AG09309 (cell line): ENCODE measurements around the gene ZNF454.

Experiments
- DNase-seq: peaks from one replicate; pipeline ENCODE4 v3.0.0-alpha.2; 2010; ENCODE audit warnings: low read depth
- H3K4me3 ChIP-seq: 2 replicates; pipeline ENCODE4 v1.5.1; 2011; ENCODE audit warnings: mild to moderate bottlenecking, low read depth, low read length, moderate library complexity; ENCODE audit not compliant: control insufficient read depth
- TF ChIP-seq, protein P1 (sequence below): IDR thresholded peaks from 2 replicates; pipeline ENCODE4 v1.5.1; 2011; ENCODE audit warnings: mild to moderate bottlenecking, low read depth, low read length, inconsistent platforms; ENCODE audit not compliant: insufficient read depth, control insufficient read depth; ENCODE audit errors: missing control alignments

Gene ZNF454

DNA sequence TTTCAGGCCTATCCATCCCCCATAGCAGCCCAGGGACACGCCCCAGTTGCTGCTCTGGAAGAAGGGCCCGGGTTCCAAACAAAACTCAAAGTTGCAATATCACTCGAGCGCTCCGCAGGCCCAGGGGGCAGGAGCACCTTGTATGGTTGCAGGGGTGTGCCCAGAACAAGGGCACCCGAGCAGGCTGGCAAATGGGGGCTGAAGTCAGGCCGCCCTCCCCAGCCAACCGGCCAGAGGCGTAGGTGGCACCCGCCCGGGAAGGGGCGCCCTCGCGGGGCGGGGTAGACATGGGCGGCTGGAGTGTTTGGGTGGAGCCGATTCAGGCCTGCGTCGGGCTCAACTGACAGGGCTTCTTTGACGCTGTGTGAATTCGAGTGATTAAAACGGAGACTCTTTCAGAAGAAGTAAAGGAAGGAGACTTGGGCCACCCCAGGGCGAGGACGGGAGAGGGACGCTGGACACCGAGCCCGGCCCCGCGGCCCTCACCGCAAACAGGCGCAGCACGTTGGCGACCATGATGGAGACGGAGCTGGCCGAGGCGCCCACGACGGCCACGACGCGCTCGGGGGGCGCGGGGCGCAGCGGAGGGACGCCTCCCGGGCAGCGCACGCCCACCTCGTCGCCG is 53.1 kb downstream of the ZNF454 start:
- no peak for DNase-seq
- TF ChIP-seq, protein P1, sequence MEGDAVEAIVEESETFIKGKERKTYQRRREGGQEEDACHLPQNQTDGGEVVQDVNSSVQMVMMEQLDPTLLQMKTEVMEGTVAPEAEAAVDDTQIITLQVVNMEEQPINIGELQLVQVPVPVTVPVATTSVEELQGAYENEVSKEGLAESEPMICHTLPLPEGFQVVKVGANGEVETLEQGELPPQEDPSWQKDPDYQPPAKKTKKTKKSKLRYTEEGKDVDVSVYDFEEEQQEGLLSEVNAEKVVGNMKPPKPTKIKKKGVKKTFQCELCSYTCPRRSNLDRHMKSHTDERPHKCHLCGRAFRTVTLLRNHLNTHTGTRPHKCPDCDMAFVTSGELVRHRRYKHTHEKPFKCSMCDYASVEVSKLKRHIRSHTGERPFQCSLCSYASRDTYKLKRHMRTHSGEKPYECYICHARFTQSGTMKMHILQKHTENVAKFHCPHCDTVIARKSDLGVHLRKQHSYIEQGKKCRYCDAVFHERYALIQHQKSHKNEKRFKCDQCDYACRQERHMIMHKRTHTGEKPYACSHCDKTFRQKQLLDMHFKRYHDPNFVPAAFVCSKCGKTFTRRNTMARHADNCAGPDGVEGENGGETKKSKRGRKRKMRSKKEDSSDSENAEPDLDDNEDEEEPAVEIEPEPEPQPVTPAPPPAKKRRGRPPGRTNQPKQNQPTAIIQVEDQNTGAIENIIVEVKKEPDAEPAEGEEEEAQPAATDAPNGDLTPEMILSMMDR = no peak
- no peak overlapping the region for H3K4me3 ChIP-seq

DNA sequence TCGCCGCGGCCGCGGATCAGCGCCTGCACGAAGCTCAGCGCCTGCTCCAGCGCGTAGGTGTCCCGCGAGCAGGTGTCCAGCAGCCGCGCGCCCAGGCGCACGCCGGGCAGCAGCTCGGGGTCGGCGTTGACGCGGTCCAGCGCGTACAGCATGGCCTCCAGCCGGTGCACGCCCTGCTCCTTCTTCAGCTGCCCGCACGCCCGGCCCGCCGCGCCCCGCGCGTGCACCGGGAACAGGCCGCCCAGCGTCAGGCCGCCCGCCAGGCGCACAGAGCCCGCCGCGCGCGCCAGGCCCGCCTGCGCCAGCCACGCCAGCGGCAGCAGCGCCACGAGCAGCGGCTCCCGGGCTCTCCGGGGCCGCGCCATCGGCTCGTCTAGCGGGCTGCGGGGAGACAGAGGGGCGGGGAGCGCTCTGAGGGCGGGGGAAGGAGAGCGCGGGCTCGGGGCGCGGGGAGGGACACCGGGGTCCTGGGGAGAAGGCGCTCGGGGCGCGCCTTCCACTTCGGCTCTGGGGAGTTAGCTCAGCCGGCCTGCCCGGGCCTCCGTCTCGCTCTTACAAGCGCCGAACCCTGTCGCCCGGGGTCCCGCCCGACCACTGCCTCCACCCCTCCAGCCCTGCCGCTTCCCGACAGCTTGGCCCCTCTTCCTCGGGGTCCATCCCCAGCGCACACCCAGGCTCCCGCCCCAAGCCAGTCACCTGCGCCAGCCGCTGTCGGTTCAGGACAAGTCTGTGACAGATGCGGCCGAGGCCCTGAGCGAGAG is 53.8 kb downstream of the ZNF454 start, which contains the start of gene GRM6:
TSS of gene GRM6 (minus strand) at position 741 of the 761 bp plus-strand sequence. CDS start at position 365, 376 bp downstream.
- TF ChIP-seq, protein P1 = no peak
- DNase-seq = no peak
- no peak within 1 kb of the TSS for H3K4me3 ChIP-seq

DNA sequence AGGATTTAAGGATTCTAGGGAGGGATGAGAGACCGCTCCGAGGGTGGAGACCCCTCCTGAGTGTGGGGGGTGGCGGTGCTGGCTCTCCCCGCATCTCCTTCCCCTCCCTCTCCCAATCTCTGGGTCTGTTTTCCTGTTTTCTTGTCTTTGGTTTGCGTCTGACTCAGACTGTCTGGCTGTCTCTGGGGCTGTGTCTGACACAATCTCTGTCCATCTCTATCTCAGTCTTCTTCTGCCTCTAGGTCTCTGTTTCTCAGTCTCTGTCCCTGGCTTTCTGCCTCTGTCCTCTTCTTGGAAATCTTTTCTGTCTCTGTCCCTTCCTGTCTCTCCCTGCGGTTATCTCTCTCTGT is 54.3 kb downstream of the ZNF454 start:
- TF ChIP-seq, protein P1 = no peak
- no peak for DNase-seq
- H3K4me3 ChIP-seq = no peak overlapping the region

DNA sequence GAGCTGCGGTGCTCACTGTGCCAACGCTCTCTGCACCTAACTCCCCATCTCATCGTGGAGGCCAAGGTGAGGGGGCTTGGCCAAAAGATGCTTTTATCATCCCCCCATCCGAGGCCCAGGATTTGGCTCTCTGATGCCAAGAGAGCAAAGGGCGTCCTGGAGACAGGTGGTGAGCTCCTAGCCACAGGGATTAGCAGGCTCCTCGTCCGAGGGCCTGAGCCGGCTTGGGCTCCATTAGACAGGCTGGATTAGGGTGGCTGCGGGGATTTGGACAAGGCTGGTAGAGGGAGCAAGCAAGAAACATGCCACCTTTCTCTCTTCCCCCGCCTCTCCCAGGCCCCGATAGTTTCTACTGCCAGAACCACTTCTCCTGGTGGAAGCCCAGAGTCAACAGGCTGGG is 55.2 kb downstream of the ZNF454 start:
- TF ChIP-seq, protein P1 = no peak
- no peak overlapping the region for H3K4me3 ChIP-seq
- DNase-seq = no peak

DNA sequence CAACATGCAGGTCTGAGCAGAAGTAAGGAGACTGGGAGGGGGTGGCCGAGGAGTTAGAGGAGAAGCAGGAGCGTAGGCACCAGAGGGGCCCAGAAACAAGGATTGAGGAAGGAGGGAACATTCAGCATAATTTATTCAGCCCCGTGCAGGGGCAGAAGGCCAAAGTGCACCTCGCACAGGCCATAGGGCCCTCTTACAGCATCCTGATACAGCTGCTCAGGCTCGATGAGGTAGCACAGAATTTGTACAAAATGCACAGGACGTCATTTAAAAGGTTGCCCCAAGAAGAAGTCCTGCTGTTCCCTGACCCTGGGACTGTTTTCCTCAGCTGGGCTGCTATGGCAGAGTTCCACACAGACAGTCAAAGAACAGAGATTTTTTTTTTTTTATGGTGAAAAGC is 56.2 kb downstream of the ZNF454 start:
- no peak for DNase-seq
- H3K4me3 ChIP-seq = no peak overlapping the region
- TF ChIP-seq, protein P1 = no peak

DNA sequence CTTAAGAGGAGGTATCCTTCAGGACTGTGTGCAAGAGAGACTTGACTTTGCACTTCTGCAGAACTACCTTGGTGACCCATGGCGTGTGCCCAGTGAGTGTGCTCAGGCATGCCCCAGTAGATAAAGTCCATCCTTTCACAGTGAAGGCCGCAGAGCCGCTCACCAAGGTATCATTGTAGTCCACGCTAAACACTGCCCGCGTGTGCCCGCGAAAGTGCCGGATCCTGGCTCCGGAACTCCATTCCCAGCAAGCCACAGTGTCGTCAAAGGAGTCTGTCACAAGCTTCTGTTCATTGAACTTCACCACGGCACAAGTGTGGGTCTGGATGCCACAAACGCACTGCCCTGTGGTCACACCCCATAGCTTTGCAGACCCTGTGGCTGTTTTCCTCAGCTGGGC is 57.4 kb downstream of the ZNF454 start:
- no peak for DNase-seq
- TF ChIP-seq, protein P1 = no peak
- H3K4me3 ChIP-seq = no peak overlapping the region
